COLO668 (cell line): ENCODE measurements around the gene BLOC1S6.
"Not testable (repeated sequence)": the region's sequence is repeated elsewhere in the genome, so short reads cannot be mapped to it uniquely, and the experiment has no call there.

ENCODE experiments used
- DNase-seq: peaks from one replicate; lab custom pipeline; 2025; ENCODE audit not compliant: unreplicated experiment; lab: John Stamatoyannopoulos, UW

Gene BLOC1S6

DNA sequence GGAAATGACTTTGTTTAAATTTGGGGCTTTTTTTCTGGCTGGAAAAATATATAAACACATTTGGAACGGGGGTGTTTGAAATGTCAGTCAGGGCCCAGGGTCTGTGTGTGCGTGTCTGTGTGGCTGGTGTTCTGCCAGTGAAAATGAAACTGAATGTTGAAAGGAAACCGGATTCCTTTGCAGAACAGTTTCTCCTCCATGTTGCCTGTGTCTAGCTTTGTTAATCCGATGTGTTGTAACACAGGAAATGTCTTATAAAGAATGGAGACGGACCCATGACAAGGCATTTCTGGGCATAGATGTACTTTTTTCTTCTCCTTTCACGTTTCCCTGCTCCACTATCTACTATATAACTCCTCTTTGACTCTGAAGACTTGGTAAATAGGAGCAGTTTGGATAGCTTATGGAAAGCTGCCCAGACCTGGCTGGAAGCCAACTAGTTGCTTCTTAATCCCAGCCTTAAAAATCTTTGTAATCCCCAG lies 50.4 kb downstream of the BLOC1S6 start:
- no peak for DNase-seq

DNA sequence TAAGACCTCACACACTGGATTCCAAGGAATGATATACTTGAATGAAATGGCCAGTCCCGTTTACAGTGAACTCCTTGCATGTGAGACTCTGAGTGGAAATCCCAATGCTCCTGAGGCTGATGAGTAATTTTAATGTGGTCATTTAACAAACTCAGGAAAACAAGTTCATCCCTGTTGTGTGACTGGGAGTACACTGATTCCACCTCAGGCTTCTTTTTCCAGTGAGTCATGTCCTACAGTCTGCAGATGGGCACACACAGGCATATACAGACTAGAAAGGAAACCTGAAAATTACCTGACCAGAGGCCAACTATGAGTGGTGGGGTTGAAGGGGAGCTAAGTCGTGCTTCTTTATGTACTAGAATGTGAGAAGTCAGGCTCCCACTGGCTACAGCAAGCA lies 53.4 kb downstream of the BLOC1S6 start:
- no peak for DNase-seq

- DNase-seq, result no peak
These were observed 54.2 kb downstream of the BLOC1S6 start for GRCh38 chr15:45641374-45641781.

GRCh38 chr15:45641999-45642932 lies 55.1 kb downstream of the BLOC1S6 start:
- DNase-seq, result no peak

- no peak for DNase-seq
These were observed 57.3 kb downstream of the BLOC1S6 start for GRCh38 chr15:45644437-45644836.

GRCh38 chr15:45645026-45645980 lies 58.1 kb downstream of the BLOC1S6 start:
- no peak for DNase-seq

GRCh38 chr15:45646220-45646619 lies 59.0 kb downstream of the BLOC1S6 start:
- no peak for DNase-seq

DNA sequence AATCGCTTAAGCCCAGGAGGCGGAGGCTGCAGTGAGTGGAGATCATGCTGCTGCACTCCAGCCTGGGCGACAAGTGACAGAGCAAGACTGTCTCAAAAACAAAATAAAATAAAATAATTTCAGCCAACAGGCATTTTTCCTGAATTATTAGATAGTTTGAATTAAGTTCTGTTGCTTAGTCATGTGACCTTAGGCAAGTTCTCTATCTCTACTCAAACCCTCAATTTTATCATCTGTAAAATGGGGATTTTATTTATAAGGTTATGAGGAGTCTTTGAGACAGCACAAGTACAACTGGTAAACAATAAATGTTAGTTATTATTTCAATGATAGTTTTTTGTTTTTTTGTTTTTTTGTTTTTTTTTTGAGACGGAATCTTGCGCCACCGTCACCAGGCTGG lies 60.6 kb downstream of the BLOC1S6 start:
- DNase-seq, result no peak

GRCh38 chr15:45648521-45649200 lies 61.5 kb downstream of the BLOC1S6 start:
- peak; percentile 41 for DNase-seq

GRCh38 chr15:45650007-45650406 lies 62.8 kb downstream of the BLOC1S6 start:
- DNase-seq, result not testable (repeated sequence)

GRCh38 chr15:45650889-45651525 lies 63.8 kb downstream of the BLOC1S6 start:
- DNase-seq, result no peak

- no peak for DNase-seq
These were observed 66.7 kb downstream of the BLOC1S6 start for GRCh38 chr15:45653702-45654424.

DNA sequence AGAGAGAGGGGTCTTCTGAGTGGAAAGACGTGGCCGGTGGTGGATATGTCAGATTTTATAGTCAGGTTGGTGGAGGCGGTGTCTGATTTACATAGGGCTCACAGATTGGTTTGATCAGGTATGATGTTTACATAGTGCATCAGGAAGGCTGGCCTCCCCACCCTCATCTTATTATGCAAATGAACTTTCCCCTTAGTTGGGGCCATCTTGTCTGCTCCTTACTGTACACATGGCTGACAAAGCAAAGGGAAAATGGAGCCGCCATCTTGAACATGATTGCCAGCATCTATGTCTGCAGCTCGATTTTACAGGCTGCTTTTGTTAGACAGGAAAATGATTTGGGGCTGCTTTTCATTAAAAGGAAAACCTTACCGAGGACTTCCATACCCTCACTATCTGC lies 67.6 kb downstream of the BLOC1S6 start:
- DNase-seq, result no peak

DNA sequence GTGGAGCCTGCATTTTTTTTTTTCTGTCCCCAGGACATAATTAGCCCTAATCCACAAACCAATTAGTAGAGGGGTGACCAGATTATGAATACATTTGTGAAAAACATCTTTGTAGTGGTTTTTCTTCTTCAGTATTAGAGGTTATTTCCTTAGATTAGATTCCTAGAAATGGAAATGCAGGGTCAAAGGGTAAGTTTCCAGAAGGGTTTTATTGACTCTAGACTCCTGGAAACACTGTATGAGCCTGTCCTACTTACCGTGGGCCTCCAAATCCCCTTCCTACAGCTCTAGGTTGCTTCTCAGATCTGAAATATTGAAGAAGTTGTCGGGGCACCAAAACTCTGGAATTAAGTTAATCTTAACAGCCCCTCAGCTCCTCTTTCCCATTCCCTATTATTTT lies 70.1 kb downstream of the BLOC1S6 start:
- no peak for DNase-seq

DNA sequence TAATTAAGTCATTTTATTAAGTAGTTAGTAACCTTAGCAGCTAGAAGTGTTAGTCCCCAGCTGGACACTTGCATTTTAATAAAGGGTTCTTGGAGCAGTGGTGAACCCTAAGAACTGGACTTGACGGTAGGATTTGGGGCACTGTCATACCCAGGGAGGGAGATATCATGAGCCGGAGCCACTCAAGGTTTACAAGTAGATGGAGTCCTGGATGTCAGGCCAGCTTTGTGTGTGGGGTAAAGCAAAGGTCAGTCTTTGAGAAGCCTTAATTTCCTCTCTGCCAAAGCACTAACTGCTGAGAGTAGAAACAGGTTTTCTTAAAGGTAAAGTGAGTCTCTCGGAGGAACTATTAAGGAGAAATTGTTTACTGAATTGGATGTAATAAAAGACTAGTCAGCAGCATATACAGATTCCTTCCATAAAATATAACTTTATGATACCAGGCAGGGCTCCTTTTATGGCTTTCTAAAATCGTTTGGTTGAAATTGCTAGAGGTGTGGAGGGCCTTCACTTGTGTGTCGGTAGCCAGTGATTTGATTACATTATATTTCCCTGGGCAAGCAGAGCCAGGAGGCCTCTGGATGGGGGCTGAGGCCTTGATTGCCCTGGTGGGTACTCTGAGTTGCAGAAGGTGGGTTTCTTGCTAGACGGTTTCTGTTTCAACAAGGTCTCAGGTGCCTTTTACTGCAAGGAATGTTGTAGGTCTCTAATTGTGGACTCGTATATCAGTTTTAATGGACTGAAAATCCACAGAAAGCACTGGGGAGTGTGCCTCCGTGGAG lies 70.8 kb downstream of the BLOC1S6 start:
- no peak for DNase-seq
